ENCODE measurements around the gene PLD1.

Gene PLD1

DNA sequence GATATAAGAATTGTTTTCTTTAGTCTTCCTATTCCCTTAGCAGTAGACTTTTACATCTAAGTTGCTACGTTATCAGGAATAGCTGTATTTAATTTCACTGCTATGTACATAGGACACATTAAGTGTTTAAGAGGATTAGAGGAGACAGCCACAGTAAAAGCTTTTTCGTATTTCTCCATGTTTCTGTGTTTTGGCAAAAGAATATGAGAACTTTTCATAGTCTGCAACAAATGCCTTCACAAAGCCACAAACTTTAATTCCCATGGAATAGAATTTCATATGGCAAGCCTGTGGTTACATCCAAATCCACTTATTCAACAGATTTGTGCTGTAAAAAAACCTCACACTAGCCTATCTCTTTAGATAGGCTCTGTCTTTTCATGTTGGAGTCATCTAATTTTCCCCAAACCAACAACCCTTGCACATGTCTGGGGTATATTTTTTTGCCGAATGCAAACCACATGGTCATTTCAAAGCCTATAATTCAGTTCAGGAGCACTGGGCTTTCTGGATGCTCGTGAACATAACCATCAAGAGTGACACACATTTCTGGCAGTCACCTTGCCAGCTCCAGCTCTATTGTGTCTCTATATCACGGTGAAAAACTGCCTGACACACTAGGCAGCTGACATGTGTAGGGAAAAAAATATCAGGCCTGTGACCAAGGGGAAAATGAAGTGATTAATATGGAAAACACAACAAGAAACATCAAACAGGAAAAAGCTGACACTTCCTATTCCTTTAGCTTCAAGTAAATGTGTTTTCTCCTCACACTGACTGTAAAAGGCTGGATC, 19.2 kb downstream of the PLD1 start:
- DNase-seq = no peak

DNA sequence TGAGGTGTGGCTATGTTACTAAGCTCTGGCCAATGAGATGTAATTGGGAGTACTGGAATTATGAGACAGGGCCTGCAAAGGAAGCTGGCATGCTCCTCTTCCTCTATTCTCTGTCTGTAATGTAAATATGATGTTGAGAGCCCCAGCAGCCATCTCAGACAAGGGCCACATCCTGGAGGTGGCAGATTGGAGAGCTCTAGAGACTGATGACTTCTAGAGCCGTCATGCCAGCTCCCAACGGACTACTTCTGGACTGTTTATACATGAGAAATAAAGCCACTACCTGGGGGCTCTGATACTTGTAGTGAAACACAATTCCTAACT, 19.7 kb downstream of the PLD1 start:
- DNase-seq = no peak

GRCh38 chr3:171789759-171790505, 20.4 kb downstream of the PLD1 start:
- DNase-seq = no peak

- no peak for DNase-seq
Measured at GRCh38 chr3:171788546-171789351, 21.5 kb downstream of the PLD1 start.

- no peak for DNase-seq
Measured at GRCh38 chr3:171786997-171787396, 23.3 kb downstream of the PLD1 start.

DNA sequence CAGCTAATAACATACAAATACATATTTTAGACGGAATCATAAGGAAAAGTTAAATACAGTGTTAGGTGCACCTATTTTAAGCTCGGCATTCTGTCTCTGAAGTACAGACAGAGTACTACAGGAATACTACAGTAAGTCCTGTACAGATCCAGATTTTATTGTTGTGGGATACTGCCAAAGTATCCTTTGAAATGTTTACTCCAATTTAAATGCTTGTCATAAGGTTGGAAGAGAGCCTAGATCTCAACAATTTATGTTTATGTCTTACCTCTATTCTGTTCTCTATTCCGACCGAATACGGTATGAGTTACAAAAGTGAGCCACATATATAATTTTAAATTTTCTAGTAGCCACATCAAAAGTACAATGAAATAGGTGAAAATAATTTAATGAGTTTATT, 25.3 kb downstream of the PLD1 start:
- DNase-seq = no peak

DNA sequence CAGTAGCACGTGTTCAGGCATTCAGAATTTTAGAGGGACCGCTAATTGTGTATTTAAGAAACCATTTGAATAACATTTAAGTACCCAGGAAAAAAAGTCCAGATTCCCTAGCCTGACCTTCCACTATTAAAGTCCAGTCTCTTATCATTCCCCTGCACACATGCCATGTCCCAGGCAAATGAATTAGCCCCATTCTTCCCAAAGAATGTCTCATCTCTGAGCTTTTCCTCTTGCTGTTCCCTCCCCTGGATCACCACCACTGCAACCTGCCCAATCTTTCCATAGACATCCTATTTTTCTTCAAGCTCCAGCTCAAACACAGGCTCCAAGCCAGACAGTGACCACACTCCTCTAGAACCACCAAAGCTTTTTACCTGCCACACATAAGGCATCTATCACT, 25.9 kb downstream of the PLD1 start:
- DNase-seq = no peak

GRCh38 chr3:171783626-171784025, 26.7 kb downstream of the PLD1 start:
- no peak for DNase-seq

GRCh38 chr3:171783086-171783485, 27.2 kb downstream of the PLD1 start:
- DNase-seq = no peak

DNA sequence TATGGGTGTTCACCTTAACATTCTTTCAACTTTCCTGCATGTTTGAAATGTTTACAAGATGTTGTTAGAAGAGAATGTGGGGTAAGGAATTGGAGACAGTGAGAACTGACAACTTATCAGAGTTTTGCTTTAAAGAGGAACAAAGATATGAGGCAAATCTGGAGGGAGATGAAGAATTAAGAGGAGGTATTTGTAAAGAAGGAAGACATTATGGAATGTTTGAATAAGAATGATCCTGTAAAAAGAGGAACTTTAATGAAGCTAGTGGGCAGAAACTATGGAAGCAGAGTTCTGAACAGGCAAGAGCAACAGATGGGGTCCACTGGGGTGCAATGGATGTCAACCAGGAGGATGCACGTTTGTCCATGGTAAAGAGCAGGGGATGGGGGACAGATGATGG, 27.7 kb downstream of the PLD1 start:
- no peak for DNase-seq

- DNase-seq = no peak
Measured at GRCh38 chr3:171781711-171782127, 28.6 kb downstream of the PLD1 start.

GRCh38 chr3:171778493-171778892, 31.8 kb downstream of the PLD1 start:
- no peak for DNase-seq

DNA sequence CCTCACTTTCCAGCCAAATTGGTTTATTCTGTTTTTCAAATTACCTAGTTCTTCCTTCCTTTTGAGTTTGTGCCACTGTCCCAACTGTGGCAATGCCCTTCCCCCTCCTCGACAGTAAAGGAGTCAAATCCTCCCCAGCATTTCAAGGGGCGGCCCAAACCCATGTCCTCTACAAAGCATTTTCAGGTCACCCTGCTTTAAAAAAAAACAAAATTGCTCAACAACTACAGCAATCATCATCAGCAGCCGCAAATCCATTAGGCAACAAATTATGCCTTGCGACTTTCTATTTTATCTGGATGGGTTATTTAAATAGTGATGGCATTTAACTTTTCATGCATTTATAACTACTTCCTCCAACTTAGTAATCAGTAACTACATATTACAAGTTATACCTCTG, 32.7 kb downstream of the PLD1 start:
- no peak for DNase-seq

- DNase-seq = no peak
Measured at GRCh38 chr3:171776839-171777583, 33.3 kb downstream of the PLD1 start.

GRCh38 chr3:171776411-171776810, 33.9 kb downstream of the PLD1 start:
- no peak for DNase-seq

DNA sequence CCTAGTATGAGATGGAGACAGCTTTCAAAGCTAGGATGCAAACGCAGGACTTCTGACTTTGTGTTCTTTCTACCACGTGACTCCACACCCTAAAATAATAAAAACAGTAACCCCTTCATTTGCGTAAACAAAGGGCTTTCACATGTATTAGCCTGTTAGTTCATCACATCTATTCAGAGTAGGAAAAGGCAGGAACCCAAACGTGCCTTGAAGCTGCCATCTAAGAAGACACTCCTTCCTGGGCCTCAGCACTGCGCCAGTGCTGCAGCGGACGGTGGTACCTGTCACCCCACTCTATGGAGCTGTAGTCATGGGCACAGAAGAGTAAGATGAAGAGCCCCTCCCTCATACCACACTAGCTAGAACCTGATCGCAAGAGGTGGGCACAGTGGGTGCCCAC, 34.3 kb downstream of the PLD1 start:
- no peak for DNase-seq

DNA sequence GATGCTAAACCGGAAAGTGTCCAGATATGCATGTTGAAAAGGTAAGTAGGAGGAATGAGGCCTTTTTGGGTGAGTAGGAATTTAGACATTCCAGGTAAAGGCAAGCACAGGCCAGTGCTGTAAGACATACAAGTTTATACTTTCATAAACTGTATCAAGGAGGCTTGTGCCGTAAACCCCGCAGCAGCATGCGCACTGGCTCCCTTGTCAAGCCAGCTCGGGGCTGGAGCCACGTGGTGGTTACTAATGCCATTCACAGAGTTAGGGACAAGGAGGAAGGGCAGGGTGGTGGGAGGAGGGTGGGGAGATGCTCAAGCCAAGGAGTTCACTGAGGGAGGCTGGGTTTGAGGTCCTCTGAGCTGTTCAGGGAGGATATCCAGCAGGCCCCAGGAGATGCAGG, 35.8 kb downstream of the PLD1 start:
- no peak for DNase-seq

GRCh38 chr3:171772427-171773056, 37.7 kb downstream of the PLD1 start:
- peak; percentile 5 for DNase-seq

GRCh38 chr3:171770689-171771620, 39.3 kb downstream of the PLD1 start:
- peak; percentile 60 for DNase-seq

GRCh38 chr3:171769461-171769860, 40.8 kb downstream of the PLD1 start:
- no peak for DNase-seq

GRCh38 chr3:171768986-171769385, 41.3 kb downstream of the PLD1 start:
- DNase-seq = no peak

Data from NCI-H524 treated with DMSO at 0.1 percent for 48 hours (cell line).